Activated CD8-positive, alpha-beta T cell treated with anti-CD3 and anti-CD28 coated beads for 36 hours (primary cell): ENCODE results near the gene SPI1. TPM values are rescaled to one million over a fixed set of nuclear protein-coding genes. Genes with fewer than 3 reads are reported as not detected.
A peak's percentile ranks its signal among the peaks of the same experiment; 100 is the strongest.

Source experiments
- ATAC-seq: fragments of 200-7000 bp; cut with Tn5 transposase; one replicate; pipeline ENCODE4 v1.10.0; 2021; ENCODE audit warnings: mild to moderate bottlenecking, moderate library complexity
- CTCF ChIA-PET: fragments of 350-600 bp; sonication (Branson Sonifier 250); formaldehyde crosslinking; loops from one replicate; lab custom pipeline; 2021; ENCODE audit warnings: antibody characterized with exemption; lab: Charles Lee
- POLR2A ChIA-PET: fragments of 350-600 bp; sonication (Branson Sonifier 250); formaldehyde crosslinking; loops from one replicate; lab custom pipeline; 2021; ENCODE audit warnings: antibody characterized with exemption; lab: Charles Lee
- DNase-seq: peaks from one replicate; pipeline ENCODE4 v3.0.0-alpha.2; 2020
- H3K27ac Mint-ChIP-seq: one replicate; pipeline ENCODE4 v1.8.0; 2021; ENCODE audit warnings: mild to moderate bottlenecking, mixed read lengths
- H3K27me3 Mint-ChIP-seq: one replicate; pipeline ENCODE4 v1.8.0; 2021; ENCODE audit warnings: mixed read lengths
- H3K36me3 Mint-ChIP-seq: one replicate; pipeline ENCODE4 v1.8.0; 2021; ENCODE audit warnings: low read depth, mixed read lengths
- H3K4me1 Mint-ChIP-seq: one replicate; pipeline ENCODE4 v1.8.0; 2021; ENCODE audit warnings: low read depth, mixed read lengths
- H3K4me3 Mint-ChIP-seq: one replicate; pipeline ENCODE4 v1.8.0; 2021; ENCODE audit warnings: mild to moderate bottlenecking, moderate library complexity, mixed read lengths
- H3K9me3 Mint-ChIP-seq: one replicate; pipeline ENCODE4 v1.8.0; 2021; ENCODE audit warnings: mixed read lengths
- CTCF ChIP-seq: fragments of 200-600 bp; IDR thresholded peaks from one replicate; pipeline ENCODE4 v1.8.0; 2022; ENCODE audit warnings: antibody characterized with exemption, mild to moderate bottlenecking
- intact Hi-C: fragments of 100-400 bp; cut with micrococcal nuclease; formaldehyde crosslinking; loops from one replicate; pipeline ENCODE4 v1.10.0; 2022
- total RNA-seq, 2 experiments: library from RNA; stranded (reverse); gene quantifications; one replicate each; pipeline ENCODE4 v1.2.3, GENCODE V29; 2021

Gene SPI1
- total RNA-seq, 2 experiments from 2014 or later: 0.25 TPM; not detected in 1

DNA sequence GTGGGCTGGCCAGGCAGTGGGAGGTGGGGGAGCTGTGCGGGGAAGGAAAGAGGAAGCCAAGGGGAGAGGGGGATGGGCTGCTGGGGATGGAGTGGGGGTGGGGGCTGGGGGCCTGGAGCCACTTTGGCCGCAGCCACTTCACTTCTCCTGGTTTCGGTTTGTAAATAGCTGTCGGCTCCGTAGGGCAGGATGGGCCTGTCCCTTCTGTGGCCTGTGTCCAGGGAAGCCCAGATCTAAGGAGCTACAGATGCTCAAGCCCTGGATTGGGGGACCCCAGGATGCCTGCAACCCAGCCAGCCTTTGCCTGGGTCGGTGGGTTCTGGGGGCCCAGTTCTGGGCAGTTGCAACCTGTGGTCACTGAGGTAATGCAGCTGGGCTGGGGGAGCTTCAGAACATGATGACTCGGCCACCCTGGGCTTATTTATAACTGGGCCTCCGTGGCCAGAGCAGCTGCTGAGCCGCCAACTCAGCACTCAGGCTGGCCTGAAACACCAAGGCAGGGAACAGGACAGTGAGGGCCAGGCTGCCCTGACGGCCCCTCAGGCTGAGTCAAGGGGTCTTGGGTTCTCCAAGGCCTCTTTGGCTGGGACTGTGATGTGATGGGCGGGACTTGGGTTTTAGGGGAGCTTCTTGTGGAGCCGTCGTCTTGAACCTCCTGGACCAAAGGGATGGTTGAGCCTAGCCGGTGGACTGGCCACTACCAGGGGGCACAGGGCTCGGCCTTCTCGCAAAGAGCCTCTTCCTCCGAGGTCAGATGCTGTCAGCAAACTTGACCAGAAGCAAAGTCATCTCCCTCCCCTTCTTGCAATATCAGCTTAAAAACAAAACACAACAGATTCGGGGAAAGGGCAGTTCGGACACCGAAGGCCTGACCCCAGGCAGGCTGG, 15.1 kb upstream of the SPI1 start:
- Mint-ChIP-seq H3K27ac (peak overlapping the region; percentile 91), H3K4me3 (no peak overlapping the region)
- DNase-seq: no peak

GRCh38 chr11:47392546-47393162, 14.3 kb upstream of the SPI1 start:
- ATAC-seq (no peak), DNase-seq (no peak)
- CTCF ChIA-PET: interaction anchor here (1.2 to 9.3 kb wide), 4 partner anchors 12 to 71 kb away, joined by 3 to 91 read pairs (median 12); no protein-coding TSS in a partner anchor
- POLR2A ChIA-PET: interaction anchor here (0.8 to 5.7 kb wide), 4 partner anchors 11 to 34 kb away, joined by 3 to 28 read pairs (median 8); partner anchors contain the start of gene PSMC3
- peak overlapping the region; percentile 46 for H3K27ac Mint-ChIP-seq
- H3K27me3 Mint-ChIP-seq: no peaks in the 10 kb centered on the region
- no peak for TF ChIP-seq CTCF
- no peaks in the 10 kb centered on the region for H3K9me3 Mint-ChIP-seq
- intact Hi-C loops: no loop called here
- H3K36me3 Mint-ChIP-seq: no peaks in the 10 kb centered on the region
- H3K4me1 Mint-ChIP-seq: peaks cover 42% of the 10 kb centered on the region
- H3K4me3 Mint-ChIP-seq: no peak overlapping the region

More for the DNA sequence above, 15.1 kb upstream of the SPI1 start:
- intact Hi-C loops: no loop called here
- POLR2A ChIA-PET: interaction anchor here (0.8 to 5.7 kb wide), 7 partner anchors 10 to 178 kb away, joined by 3 to 28 read pairs (median 5); partner anchors contain the start of genes DDB2 and PSMC3
- H3K9me3 Mint-ChIP-seq: no peaks in the 10 kb centered on the region
- H3K36me3 Mint-ChIP-seq: no peaks in the 10 kb centered on the region
- no peaks in the 10 kb centered on the region for H3K27me3 Mint-ChIP-seq
- CTCF ChIA-PET: interaction anchor here (1.2 to 9.3 kb wide), 6 partner anchors 11 to 72 kb away, joined by 3 to 91 read pairs (median 4); partner anchors contain the start of gene SLC39A13
- no peak for TF ChIP-seq CTCF
- ATAC-seq: no peak
- H3K4me1 Mint-ChIP-seq: peaks cover 37% of the 10 kb centered on the region

DNA sequence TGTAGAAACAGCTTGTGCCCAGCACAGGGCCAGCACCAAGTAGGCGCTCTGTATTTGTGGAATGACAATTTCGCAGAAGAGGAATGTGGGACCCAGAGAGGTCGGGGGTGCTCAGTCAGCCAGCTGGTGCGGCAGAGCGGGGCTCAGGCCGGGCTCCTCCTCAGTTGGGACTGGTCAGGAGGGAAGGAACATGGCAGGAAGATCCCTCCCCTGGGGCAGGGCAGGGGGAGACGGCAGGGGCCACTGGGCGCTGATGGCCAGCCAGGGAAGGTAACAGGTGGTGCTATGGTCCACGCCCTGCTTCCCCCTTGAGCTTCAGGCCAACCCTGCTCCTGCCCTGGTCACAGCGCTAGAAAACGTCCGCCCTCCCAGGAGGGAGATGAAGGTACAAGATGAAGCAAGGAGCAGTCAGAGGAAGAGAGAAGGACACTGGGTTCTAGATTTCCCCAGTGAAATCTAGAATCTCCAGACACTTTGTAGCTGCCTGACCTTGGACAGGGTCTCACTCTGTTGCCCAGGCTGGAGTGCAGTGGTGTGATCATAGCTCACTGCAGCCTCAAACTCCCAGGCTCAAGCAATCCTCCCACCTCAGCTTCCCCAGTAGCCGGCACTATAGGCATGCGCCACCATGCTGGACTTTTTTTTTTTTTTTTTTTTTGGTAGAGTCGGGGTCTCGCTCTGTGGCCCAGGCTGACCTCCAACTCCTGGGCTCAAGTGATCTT, 13.5 kb upstream of the SPI1 start:
- ChIA-PET CTCF (interaction anchor here (1.0 to 9.3 kb wide), 4 partner anchors 13 to 59 kb away, joined by 3 to 91 read pairs (median 12); no protein-coding TSS in a partner anchor), POLR2A (interaction anchor here (0.5 to 5.7 kb wide), 4 partner anchors 9 to 159 kb away, joined by 3 to 28 read pairs (median 4); no protein-coding TSS in a partner anchor)
- peaks cover 42% of the 10 kb centered on the region for H3K4me1 Mint-ChIP-seq
- ATAC-seq: no peak
- intact Hi-C loops: no loop called here
- H3K36me3 Mint-ChIP-seq: no peaks in the 10 kb centered on the region
- H3K27ac Mint-ChIP-seq: no peak overlapping the region
- no peak overlapping the region for H3K4me3 Mint-ChIP-seq
- DNase-seq: no peak
- TF ChIP-seq CTCF: no peak
- H3K9me3 Mint-ChIP-seq: no peaks in the 10 kb centered on the region
- no peaks in the 10 kb centered on the region for H3K27me3 Mint-ChIP-seq

DNA sequence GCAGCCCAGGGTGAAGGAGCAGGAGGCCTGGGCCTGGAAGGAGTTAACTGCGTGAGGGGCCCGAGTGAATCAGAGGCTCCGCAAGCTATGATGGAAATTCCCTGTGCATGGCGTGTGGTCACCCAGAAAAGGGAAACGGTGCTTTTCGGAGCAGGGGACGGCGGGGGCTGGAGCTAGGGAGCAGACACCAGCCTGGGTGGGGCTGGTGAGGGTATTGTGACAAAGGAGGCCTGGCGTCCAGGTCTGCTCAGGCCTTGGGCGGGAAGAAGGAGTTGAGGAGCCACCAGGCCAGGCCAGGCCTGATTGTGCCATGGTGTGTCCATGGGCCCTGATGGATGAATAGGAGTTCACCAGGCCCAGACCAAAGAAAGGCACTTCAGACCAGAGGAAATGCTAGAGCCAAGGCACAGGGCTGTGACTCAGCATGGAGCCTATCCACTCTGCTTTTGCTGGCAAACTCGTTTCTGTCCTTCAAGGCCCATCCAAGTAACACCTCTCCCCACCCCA, 12.8 kb upstream of the SPI1 start:
- H3K4me3 Mint-ChIP-seq: no peak overlapping the region
- no peak for DNase-seq
- CTCF ChIA-PET: interaction anchor here (0.8 to 9.3 kb wide), 4 partner anchors 8 to 58 kb away, joined by 3 to 91 read pairs (median 12); no protein-coding TSS in a partner anchor
- intact Hi-C loops: no loop called here
- no peak for ATAC-seq
- H3K27me3 Mint-ChIP-seq: no peaks in the 10 kb centered on the region
- no peaks in the 10 kb centered on the region for H3K36me3 Mint-ChIP-seq
- peaks cover 42% of the 10 kb centered on the region for H3K4me1 Mint-ChIP-seq
- POLR2A ChIA-PET: interaction anchor here (0.6 to 5.7 kb wide), 3 partner anchors 9 to 159 kb away, joined by 3 to 28 read pairs (median 4); no protein-coding TSS in a partner anchor
- no peak for TF ChIP-seq CTCF
- H3K27ac Mint-ChIP-seq: no peak overlapping the region
- no peaks in the 10 kb centered on the region for H3K9me3 Mint-ChIP-seq
